Measurements from ENCODE around the gene GTF2A1L. TPM values are rescaled to one million over a fixed set of nuclear protein-coding genes. Genes with fewer than 3 reads are reported as not detected.

GTF2A1L gene, protein sequence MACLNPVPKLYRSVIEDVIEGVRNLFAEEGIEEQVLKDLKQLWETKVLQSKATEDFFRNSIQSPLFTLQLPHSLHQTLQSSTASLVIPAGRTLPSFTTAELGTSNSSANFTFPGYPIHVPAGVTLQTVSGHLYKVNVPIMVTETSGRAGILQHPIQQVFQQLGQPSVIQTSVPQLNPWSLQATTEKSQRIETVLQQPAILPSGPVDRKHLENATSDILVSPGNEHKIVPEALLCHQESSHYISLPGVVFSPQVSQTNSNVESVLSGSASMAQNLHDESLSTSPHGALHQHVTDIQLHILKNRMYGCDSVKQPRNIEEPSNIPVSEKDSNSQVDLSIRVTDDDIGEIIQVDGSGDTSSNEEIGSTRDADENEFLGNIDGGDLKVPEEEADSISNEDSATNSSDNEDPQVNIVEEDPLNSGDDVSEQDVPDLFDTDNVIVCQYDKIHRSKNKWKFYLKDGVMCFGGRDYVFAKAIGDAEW
- not detected in 2 replicates for total RNA-seq (ENCODE audit: low replicate concordance)
- long read RNA-seq, result 0 reads

DNA sequence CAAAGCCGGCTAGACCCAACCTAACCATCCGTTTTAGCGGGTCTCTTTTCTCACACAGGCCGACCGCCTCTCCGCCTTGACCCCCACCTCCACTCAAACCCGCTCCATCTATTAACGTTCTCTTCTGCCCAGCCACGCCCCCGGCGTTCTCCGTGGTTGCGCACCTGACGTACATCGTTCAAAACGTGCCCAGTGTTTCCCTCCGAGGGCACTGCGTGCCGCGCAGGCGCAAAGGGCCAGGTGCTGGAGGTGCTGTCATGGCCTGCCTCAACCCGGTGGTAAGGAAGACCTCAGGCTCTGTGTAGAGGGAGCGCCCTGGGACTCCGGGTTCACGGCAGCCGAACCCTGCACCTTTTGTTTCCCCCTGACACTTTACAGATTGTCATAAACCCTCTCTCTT is at the start of gene GTF2A1L:
Gene GTF2A1L, plus strand, starts transcription at position 239 of the 400 bp plus-strand sequence. Its CDS starts 19 bp downstream, at position 258.
- no peaks in the 10 kb centered on the region for H3K4me1 Mint-ChIP-seq (ENCODE audit: unreplicated experiment)
- no peaks in the 10 kb centered on the region for H3K27me3 Mint-ChIP-seq
- no peak for TF ChIP-seq CTCF (conservative IDR thresholded peaks at IDR 0.05)
- H3K4me3 Mint-ChIP-seq, result no peak within 1 kb of the TSS
- no peak within 1 kb of the TSS for H3K27ac Mint-ChIP-seq
- H3K9me3 Mint-ChIP-seq, result peaks cover 5% of the 10 kb centered on the region
- no peaks in the 10 kb centered on the region for H3K36me3 Mint-ChIP-seq
- DNase-seq (ENCODE audit: extremely low spot score, unreplicated experiment), result no peak

DNA sequence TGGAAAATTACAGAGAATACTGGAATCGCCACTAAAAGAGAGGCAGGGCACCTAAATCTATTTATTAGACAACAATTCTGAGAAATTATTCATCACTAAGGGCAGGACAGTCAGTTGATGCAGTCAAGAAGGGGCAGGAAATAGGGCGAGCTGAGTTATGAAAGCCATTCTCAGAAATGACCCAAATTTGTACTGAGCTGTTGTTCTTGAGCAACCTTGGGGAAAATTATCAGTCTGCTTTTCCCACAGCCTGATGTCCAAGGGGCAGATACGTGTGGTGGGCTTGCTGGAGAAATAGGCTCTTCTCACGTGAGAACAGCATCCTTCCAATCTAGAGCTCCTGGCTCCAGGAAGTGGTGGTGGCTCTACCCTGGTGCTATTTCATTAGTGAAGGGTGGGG is 49.1 kb upstream of the GTF2A1L start:
- Mint-ChIP-seq H3K27ac (no peak overlapping the region), H3K36me3 (peaks cover 14% of the 10 kb centered on the region), H3K9me3 (no peaks in the 10 kb centered on the region), H3K4me3 (no peak overlapping the region), H3K27me3 (no peaks in the 10 kb centered on the region), H3K4me1 (ENCODE audit: unreplicated experiment) (peaks cover 28% of the 10 kb centered on the region)
- TF ChIP-seq CTCF (conservative IDR thresholded peaks at IDR 0.05), result no peak
- no peak for DNase-seq (ENCODE audit: extremely low spot score, unreplicated experiment)

DNA sequence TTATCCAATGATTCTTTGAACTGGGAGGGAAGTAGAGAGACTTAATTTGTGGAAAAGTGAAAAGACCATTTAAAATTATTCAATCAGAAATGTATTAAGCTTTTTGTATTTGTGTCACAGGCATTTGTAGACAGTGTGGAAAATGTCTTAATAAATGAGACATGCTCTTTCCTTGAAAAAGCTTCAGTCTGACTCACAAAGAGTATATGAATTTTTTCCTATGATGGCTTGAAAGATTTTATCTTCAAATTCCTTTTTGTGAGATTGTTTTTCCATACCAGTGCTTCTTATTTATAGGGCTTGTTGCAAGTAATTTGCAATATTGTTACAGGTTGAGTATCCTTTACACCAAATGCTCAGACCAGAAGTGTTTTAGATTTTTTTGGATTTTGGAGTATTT is 48.2 kb upstream of the GTF2A1L start:
- Mint-ChIP-seq H3K27ac (no peak overlapping the region), H3K4me1 (ENCODE audit: unreplicated experiment) (peaks cover 28% of the 10 kb centered on the region), H3K9me3 (no peaks in the 10 kb centered on the region), H3K36me3 (peaks cover 15% of the 10 kb centered on the region), H3K27me3 (no peaks in the 10 kb centered on the region), H3K4me3 (no peak overlapping the region)
- no peak for TF ChIP-seq CTCF (conservative IDR thresholded peaks at IDR 0.05)
- no peak for DNase-seq (ENCODE audit: extremely low spot score, unreplicated experiment)

- Mint-ChIP-seq H3K4me3 (peak overlapping the region; percentile 20), H3K9me3 (no peaks in the 10 kb centered on the region), H3K27ac (no peak overlapping the region), H3K4me1 (ENCODE audit: unreplicated experiment) (peaks cover 19% of the 10 kb centered on the region), H3K27me3 (no peaks in the 10 kb centered on the region), H3K36me3 (peaks cover 15% of the 10 kb centered on the region)
- DNase-seq (ENCODE audit: extremely low spot score, unreplicated experiment), result no peak
- TF ChIP-seq CTCF (conservative IDR thresholded peaks at IDR 0.05), result peak; percentile 34
These were observed 44.8 kb upstream of the GTF2A1L start for GRCh38 chr2:48572816-48573215.

DNA sequence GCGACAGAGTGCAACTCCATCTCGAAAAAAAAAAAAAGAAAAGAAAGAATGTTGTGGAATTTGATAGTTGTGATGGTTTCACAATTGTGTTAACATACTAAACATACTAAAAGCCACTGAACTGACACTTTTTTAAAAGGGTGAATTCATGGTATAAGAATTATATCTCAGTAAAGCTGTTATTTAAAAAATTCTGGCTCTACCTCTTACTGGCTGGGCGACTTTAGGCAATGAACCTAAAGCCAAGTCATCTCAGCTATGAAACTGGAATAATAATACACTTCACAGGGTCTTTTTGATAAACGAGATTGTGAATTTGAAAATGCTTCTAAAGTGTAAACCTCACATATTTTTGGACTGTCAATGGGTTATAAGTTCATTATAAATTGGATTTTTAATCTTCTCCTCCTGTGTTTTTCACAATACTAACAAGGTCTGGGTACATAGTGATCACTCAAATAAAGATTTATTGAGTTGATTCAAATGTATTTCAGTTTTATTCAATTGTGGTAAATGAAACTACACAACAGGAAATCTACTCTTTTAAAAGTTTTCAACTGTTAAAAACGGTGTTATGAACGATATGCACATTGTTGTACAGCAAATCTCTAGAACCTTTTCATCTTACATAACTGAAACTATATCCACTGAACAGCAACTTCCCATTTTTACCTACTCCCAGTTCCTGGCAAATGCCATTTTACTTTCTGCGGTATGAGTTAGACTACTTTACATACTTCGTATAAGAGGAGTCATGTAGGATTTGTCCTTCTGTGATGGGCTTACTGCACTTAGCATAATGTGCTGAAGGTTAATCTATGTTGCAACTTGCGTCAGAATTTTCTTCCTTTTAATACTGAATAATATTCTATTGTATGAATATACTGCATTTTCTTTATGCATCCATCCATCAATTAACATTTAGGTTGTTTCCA is 43.0 kb upstream of the GTF2A1L start:
- peaks cover 6% of the 10 kb centered on the region for H3K36me3 Mint-ChIP-seq
- no peaks in the 10 kb centered on the region for H3K27me3 Mint-ChIP-seq
- H3K4me3 Mint-ChIP-seq, result no peak overlapping the region
- no peaks in the 10 kb centered on the region for H3K9me3 Mint-ChIP-seq
- peaks cover 14% of the 10 kb centered on the region for H3K4me1 Mint-ChIP-seq (ENCODE audit: unreplicated experiment)
- TF ChIP-seq CTCF (conservative IDR thresholded peaks at IDR 0.05), result no peak
- DNase-seq (ENCODE audit: extremely low spot score, unreplicated experiment), result no peak
- H3K27ac Mint-ChIP-seq, result no peak overlapping the region
